CD14-positive monocyte (primary cell): ENCODE data around the gene DMXL2. TPM values are rescaled to one million over a fixed set of nuclear protein-coding genes. Genes with fewer than 3 reads are reported as not detected.

Experiments used
- DNase-seq, 3 donors: peaks; one replicate each; pipeline ENCODE4 v3.0.0-alpha.2; 2011 to 2022
- H2AFZ ChIP-seq: 2 replicates; pipeline ENCODE4 v1.6.0; 2012; ENCODE audit warnings: mild to moderate bottlenecking, low read depth, low read length, inconsistent platforms; ENCODE audit not compliant: insufficient read depth, poor library complexity, severe bottlenecking
- H3K27ac ChIP-seq, 2 donors: 1 replicate in 1 of 2; 2 replicates in 1 of 2; pipeline ENCODE4 v1.5.1; 2012 to 2013; ENCODE audit warnings: low read length in 2 of 2, control low read depth in 1 of 2, inconsistent platforms in 1 of 2, low read depth in 1 of 2, mild to moderate bottlenecking in 1 of 2
- H3K27me3 ChIP-seq, 2 donors: one replicate each; pipeline versions ENCODE4 v1.6.0 to v1.6.1; 2011 to 2013; ENCODE audit warnings: low read length in 2 of 2; ENCODE audit not compliant: control insufficient read depth in 2 of 2, insufficient read depth in 2 of 2
- H3K36me3 ChIP-seq, 2 donors: replicated peaks in 1 of 2; 1 replicate in 1 of 2; 2 replicates in 1 of 2; pipeline versions ENCODE4 v1.5.1 to v1.6.1; 2012 to 2013; ENCODE audit warnings: low read length in 2 of 2, control low read depth in 1 of 2, inconsistent platforms in 1 of 2, mild to moderate bottlenecking in 1 of 2; ENCODE audit not compliant: insufficient read depth in 2 of 2, control insufficient read depth in 1 of 2
- H3K4me1 ChIP-seq, 2 donors: 1 replicate in 1 of 2; 2 replicates in 1 of 2; pipeline versions ENCODE4 v1.5.1 to v1.6.1; 2012 to 2013; ENCODE audit warnings: low read length in 2 of 2, control low read depth in 1 of 2, inconsistent platforms in 1 of 2, mild to moderate bottlenecking in 1 of 2, moderate library complexity in 1 of 2; ENCODE audit not compliant: insufficient read depth in 2 of 2, control insufficient read depth in 1 of 2
- H3K4me2 ChIP-seq: replicated peaks from 2 replicates; pipeline ENCODE3; 2012; ENCODE audit warnings: low read length, moderate library complexity, mild to moderate bottlenecking; ENCODE audit not compliant: poor library complexity, severe bottlenecking; ENCODE audit errors: extremely low read depth
- H3K4me3 ChIP-seq, 3 experiments: fragments of 200-600 bp in 1 of 3; sonication (generic) in 1 of 3; replicated peaks in 1 of 3; 1 replicate in 2 of 3; 2 replicates in 1 of 3; pipeline ENCODE4 v1.5.1; 2011 to 2013; ENCODE audit warnings: low read length in 3 of 3, mild to moderate bottlenecking in 3 of 3, control low read depth in 2 of 3, low read depth in 2 of 3, inconsistent platforms in 1 of 3, moderate library complexity in 1 of 3
- H3K79me2 ChIP-seq: 2 replicates; pipeline ENCODE4 v1.6.0; 2012; ENCODE audit warnings: mild to moderate bottlenecking, control low read depth, inconsistent platforms, low read length, moderate library complexity; ENCODE audit not compliant: insufficient read depth
- H3K9ac ChIP-seq: 2 replicates; pipeline ENCODE4 v1.6.0; 2017; ENCODE audit warnings: low read length, mild to moderate bottlenecking; ENCODE audit not compliant: insufficient read depth, poor library complexity, severe bottlenecking
- H3K9me3 ChIP-seq, 2 donors: replicated peaks in 1 of 2; 1 replicate in 1 of 2; 2 replicates in 1 of 2; pipeline versions ENCODE4 v1.5.1 to v1.6.1; 2012 to 2013; ENCODE audit warnings: low read length in 2 of 2, control low read depth in 1 of 2; ENCODE audit not compliant: control insufficient read depth in 1 of 2, insufficient read depth in 1 of 2
- H4K20me1 ChIP-seq: 2 replicates; pipeline ENCODE4 v1.6.0; 2012; ENCODE audit warnings: mild to moderate bottlenecking, low read length, control low read depth, moderate library complexity; ENCODE audit not compliant: insufficient read depth
- H3K27ac Mint-ChIP-seq, 7 donors: one replicate each; pipeline ENCODE4 v1.8.0; 2020; ENCODE audit warnings: mild to moderate bottlenecking in 7 of 7, mixed read lengths in 7 of 7, moderate library complexity in 6 of 7, inconsistent platforms in 2 of 7
- H3K27me3 Mint-ChIP-seq, 3 donors: one replicate each; pipeline ENCODE4 v1.8.0; 2021 to 2022; ENCODE audit warnings: low read depth in 3 of 3, mild to moderate bottlenecking in 3 of 3, mixed read lengths in 3 of 3, moderate library complexity in 3 of 3, inconsistent platforms in 1 of 3
- H3K36me3 Mint-ChIP-seq, 2 donors: one replicate each; pipeline ENCODE4 v1.8.0; 2020; ENCODE audit warnings: mixed read lengths in 2 of 2, inconsistent platforms in 1 of 2, mild to moderate bottlenecking in 1 of 2
- H3K4me1 Mint-ChIP-seq: one replicate; pipeline ENCODE4 v1.8.0; 2020; ENCODE audit warnings: mild to moderate bottlenecking, mixed read lengths
- H3K4me3 Mint-ChIP-seq, 2 donors: one replicate each; pipeline ENCODE4 v1.8.0; 2020; ENCODE audit warnings: mild to moderate bottlenecking in 2 of 2, mixed read lengths in 2 of 2, moderate library complexity in 1 of 2
- H3K9me3 Mint-ChIP-seq, 7 donors: one replicate each; pipeline ENCODE4 v1.8.0; 2020 to 2022; ENCODE audit warnings: mixed read lengths in 7 of 7, mild to moderate bottlenecking in 6 of 7, moderate library complexity in 6 of 7, inconsistent platforms in 2 of 7
- CTCF ChIP-seq: fragments of 200-600 bp; IDR thresholded peaks from one replicate; pipeline ENCODE4 v1.8.0; 2022; ENCODE audit warnings: antibody characterized with exemption, mild to moderate bottlenecking
- WGBS: methylation state at CpG from one replicate; pipeline ENCODE4 v1.1.5; 2013; ENCODE audit warnings: missing lambda C conversion rate; ENCODE audit not compliant: insufficient coverage; 5-methylcytosine and 5-hydroxymethylcytosine counted together
- intact Hi-C, 2 donors: fragments of 100-400 bp; cut with micrococcal nuclease; formaldehyde crosslinking; loops; one replicate each; pipeline versions ENCODE4 v1.15.0 to v1.15.1; 2023
- polyA plus RNA-seq, 3 donors: library from polyadenylated mRNA; depleted of rRNA in 1 of 3; unstranded in 2 of 3; stranded (reverse) in 1 of 3; fragments of 300-500 nt in 2 of 3; fragments of >200 nt in 1 of 3; fragmentation: Illumina TruSeq in 2 of 3; gene quantifications; 1 replicate in 2 of 3; 2 replicates in 1 of 3; pipeline ENCODE4 v1.2.3, GENCODE V29; 2012 to 2021

The DMXL2 gene
- polyA plus RNA-seq, 3 donors, result 29.1 to 449 (median 45.5) TPM

DNA sequence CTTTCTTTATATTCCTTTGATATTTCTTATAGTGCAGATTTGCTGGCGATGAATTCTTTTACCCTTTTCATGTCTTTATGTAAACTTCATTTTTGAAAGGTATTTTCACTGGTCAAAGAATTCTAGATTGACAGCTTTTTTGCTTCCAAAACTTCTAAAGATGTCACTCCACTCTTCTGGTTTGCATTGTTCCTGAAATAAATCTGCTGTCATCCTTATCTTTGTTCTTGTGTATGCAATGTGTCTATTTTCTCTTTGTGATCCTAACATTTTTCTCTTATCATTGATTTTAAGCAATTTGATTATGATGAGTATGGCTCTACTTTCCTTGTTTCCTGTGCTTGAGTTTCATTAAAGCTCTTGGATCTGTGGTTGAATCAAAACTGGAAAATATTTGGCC, 177.8 kb downstream of the DMXL2 start:
- Mint-ChIP-seq H3K27ac (peak overlapping the region in 1 of 7 donors; percentile 10), H3K9me3 (peaks cover 0 to 8% (median 5%) of the 10 kb centered on the region in 7 donors), H3K4me3 (no peak overlapping the region), H3K27me3 (peaks cover 0 to 4% (median 0%) of the 10 kb centered on the region in 3 donors), H3K36me3 (peaks cover 52 to 53% of the 10 kb centered on the region in 2 donors), H3K4me1 (no peaks in the 10 kb centered on the region)
- Histone ChIP-seq H3K9ac (no peak overlapping the region), H2AFZ (no peak overlapping the region), H3K27me3 (no peaks in the 10 kb centered on the region), H4K20me1 (peaks cover 28% of the 10 kb centered on the region), H3K79me2 (no peaks in the 10 kb centered on the region), H3K36me3 (peaks cover 47 to 55% of the 10 kb centered on the region in 2 donors), H3K4me2 (no peak overlapping the region), H3K27ac (no peak overlapping the region), H3K9me3 (no peaks in the 10 kb centered on the region), H3K4me1 (no peaks in the 10 kb centered on the region), H3K4me3 (no peak overlapping the region)
- intact Hi-C loops, result no loop called here
- DNase-seq, result no peak
- no peak for TF ChIP-seq CTCF
- no CpG with 5 or more reads among the region's 1 CpG for WGBS

DNA sequence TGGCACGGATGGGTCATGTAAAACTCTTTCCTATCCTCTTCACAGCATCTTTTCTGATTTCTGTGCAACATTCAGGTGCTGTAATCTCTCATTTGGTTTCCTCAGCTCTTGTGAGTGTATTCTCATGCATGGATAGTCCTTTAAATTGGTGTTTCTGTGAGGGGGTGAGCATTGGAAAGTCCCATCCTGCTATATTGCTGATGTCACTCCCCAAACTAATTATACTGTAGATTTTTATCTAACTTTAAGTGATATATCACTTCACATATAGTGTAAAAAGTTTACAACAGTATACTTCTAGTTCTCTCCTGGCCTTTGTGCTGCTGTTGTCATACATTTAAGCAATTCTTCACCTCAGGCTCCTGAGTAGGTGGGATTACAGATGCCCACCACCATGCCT, 178.5 kb downstream of the DMXL2 start:
- Mint-ChIP-seq H3K27ac (peak overlapping the region in 2 of 7 donors; percentile 54), H3K36me3 (peaks cover 45 to 46% of the 10 kb centered on the region in 2 donors), H3K4me3 (no peak overlapping the region), H3K27me3 (peaks cover 0 to 4% (median 0%) of the 10 kb centered on the region in 3 donors), H3K4me1 (no peaks in the 10 kb centered on the region), H3K9me3 (peaks cover 0 to 8% (median 5%) of the 10 kb centered on the region in 7 donors)
- WGBS, result no CpG with 5 or more reads among the region's 1 CpG
- Histone ChIP-seq H4K20me1 (peaks cover 21% of the 10 kb centered on the region), H3K27me3 (no peaks in the 10 kb centered on the region), H2AFZ (no peak overlapping the region), H3K27ac (no peak overlapping the region), H3K9ac (no peak overlapping the region), H3K36me3 (peaks cover 40 to 48% of the 10 kb centered on the region in 2 donors), H3K9me3 (no peaks in the 10 kb centered on the region), H3K4me2 (no peak overlapping the region), H3K4me3 (no peak overlapping the region), H3K4me1 (no peaks in the 10 kb centered on the region), H3K79me2 (no peaks in the 10 kb centered on the region)
- TF ChIP-seq CTCF, result no peak
- no peak for DNase-seq
- intact Hi-C loops, result no loop called here
